Measurements from ENCODE around the gene ETHE1. TPM values are rescaled to one million over a fixed set of nuclear protein-coding genes. Genes with fewer than 3 reads are reported as not detected.

ETHE1 gene
- polyA plus RNA-seq, 3 donors: 71.2 to 135 (median 111) TPM

- no peak for TF ChIP-seq CTCF (IDR thresholded peaks at IDR 0.05)
- H3K36me3 ChIP-seq (replicated peaks in 1 of 2; ENCODE audit: control insufficient read depth in 1 of 2, insufficient read depth in 2 of 2, low read length in 2 of 2): peaks cover 1 to 4% of the 10 kb centered on the region in 2 donors
- Mint-ChIP-seq H3K36me3 (peaks cover 11 to 20% of the 10 kb centered on the region in 2 donors), H3K27me3 (ENCODE audit: low read depth in 3 of 3) (peaks cover 0 to 5% (median 0%) of the 10 kb centered on the region in 3 donors), H3K9me3 (no peaks in the 10 kb centered on the region), H3K4me3 (peak within 1 kb of the TSS; percentile 97), H3K27ac (peak within 1 kb of the TSS; percentile 93 to 98 (median 97)), H3K4me1 (peaks cover 25% of the 10 kb centered on the region)
- peak within 1 kb of the TSS; percentile 71 to 84 for H3K27ac ChIP-seq (ENCODE audit: low read depth in 1 of 2, low read length in 2 of 2)
- H3K4me2 ChIP-seq (replicated peaks; ENCODE audit: extremely low read depth, low read length, poor library complexity, severe bottlenecking): peak within 1 kb of the TSS; percentile 81
- DNase-seq: peak; percentile 64 to 79 (median 66)
- intact Hi-C loops (cut with micrococcal nuclease): loop anchor here (1.0 to 10.0 kb wide), 3 partner anchors 49 to 63 kb away; partner anchors contain the start of genes IRGQ (in 2 of the 2) and ZNF576 (in 2 of the 2)
- peaks cover 4% of the 10 kb centered on the region for H4K20me1 ChIP-seq (ENCODE audit: insufficient read depth, low read length)
- no peaks in the 10 kb centered on the region for H3K27me3 ChIP-seq (ENCODE audit: control insufficient read depth in 2 of 2, insufficient read depth in 2 of 2, low read length in 2 of 2)
- H2AFZ ChIP-seq (ENCODE audit: insufficient read depth, low read depth, low read length, poor library complexity, severe bottlenecking): peak within 1 kb of the TSS; percentile 85
- under 1% methylated on average over 41 of the region's 47 CpGs for WGBS (ENCODE audit: insufficient coverage)
- H3K4me1 ChIP-seq (ENCODE audit: control insufficient read depth in 1 of 2, insufficient read depth in 2 of 2, low read length in 2 of 2): peaks cover 16 to 22% of the 10 kb centered on the region in 2 donors
- H3K79me2 ChIP-seq (ENCODE audit: insufficient read depth, low read length): no peaks in the 10 kb centered on the region
- peak within 1 kb of the TSS; percentile 56 to 96 (median 62) for H3K4me3 ChIP-seq (replicated peaks in 1 of 3; ENCODE audit: low read depth in 2 of 3, low read length in 3 of 3)
- no peaks in the 10 kb centered on the region for H3K9me3 ChIP-seq (replicated peaks in 1 of 2; ENCODE audit: control insufficient read depth in 1 of 2, insufficient read depth in 1 of 2, low read length in 2 of 2)
- H3K9ac ChIP-seq (ENCODE audit: insufficient read depth, low read length, poor library complexity, severe bottlenecking): peak within 1 kb of the TSS; percentile 65
Measured at GRCh38 chr19:43532962-43533545, 6.1 kb upstream of the ETHE1 start, which contains the start of gene ZNF575. TSS of gene ZNF575 (plus strand) at chr19:43533188. CDS start at chr19:43534423, 1,235 bp downstream.

- H3K4me3 ChIP-seq (replicated peaks in 1 of 3; ENCODE audit: low read depth in 2 of 3, low read length in 3 of 3): peak overlapping the region; percentile 56 to 96 (median 62)
- TF ChIP-seq CTCF (IDR thresholded peaks at IDR 0.05): no peak
- peak overlapping the region; percentile 90 to 97 for H3K4me3 Mint-ChIP-seq
- peak overlapping the region; percentile 85 for H2AFZ ChIP-seq (ENCODE audit: insufficient read depth, low read depth, low read length, poor library complexity, severe bottlenecking)
- H3K4me2 ChIP-seq (replicated peaks; ENCODE audit: extremely low read depth, low read length, poor library complexity, severe bottlenecking): peak overlapping the region; percentile 81
- DNase-seq: no peak
- H3K4me1 Mint-ChIP-seq: peaks cover 28% of the 10 kb centered on the region
- WGBS (ENCODE audit: insufficient coverage): 0% methylated on average over 16 of the region's 16 CpGs
- H3K4me1 ChIP-seq (ENCODE audit: control insufficient read depth in 1 of 2, insufficient read depth in 2 of 2, low read length in 2 of 2): peaks cover 19 to 22% of the 10 kb centered on the region in 2 donors
- H3K27ac Mint-ChIP-seq: peak overlapping the region; percentile 79 to 97 (median 89)
- H3K79me2 ChIP-seq (ENCODE audit: insufficient read depth, low read length): no peaks in the 10 kb centered on the region
- H3K36me3 ChIP-seq (replicated peaks in 1 of 2; ENCODE audit: control insufficient read depth in 1 of 2, insufficient read depth in 2 of 2, low read length in 2 of 2): peaks cover 0 to 4% of the 10 kb centered on the region in 2 donors
- H3K9me3 Mint-ChIP-seq: no peaks in the 10 kb centered on the region
- peaks cover 0 to 5% (median 1%) of the 10 kb centered on the region in 3 donors for H3K27me3 Mint-ChIP-seq (ENCODE audit: low read depth in 3 of 3)
- no peaks in the 10 kb centered on the region for H3K9me3 ChIP-seq (replicated peaks in 1 of 2; ENCODE audit: control insufficient read depth in 1 of 2, insufficient read depth in 1 of 2, low read length in 2 of 2)
- no peaks in the 10 kb centered on the region for H3K27me3 ChIP-seq (ENCODE audit: control insufficient read depth in 2 of 2, insufficient read depth in 2 of 2, low read length in 2 of 2)
- peaks cover 8 to 16% of the 10 kb centered on the region in 2 donors for H3K36me3 Mint-ChIP-seq
- H3K9ac ChIP-seq (ENCODE audit: insufficient read depth, low read length, poor library complexity, severe bottlenecking): peak overlapping the region; percentile 65
- H3K27ac ChIP-seq (ENCODE audit: low read depth in 1 of 2, low read length in 2 of 2): peak overlapping the region; percentile 71 to 84
- peaks cover 4% of the 10 kb centered on the region for H4K20me1 ChIP-seq (ENCODE audit: insufficient read depth, low read length)
- intact Hi-C loops (cut with micrococcal nuclease): loop anchor here (5.0 to 10.0 kb wide), 2 partner anchors 50 to 62 kb away; partner anchors contain the start of genes IRGQ (in 1 of the 2) and ZNF576 (in 1 of the 2)
Measured at GRCh38 chr19:43532571-43532961, 5.6 kb upstream of the ETHE1 start.

All from CD14-positive monocyte (primary cell).